ENCODE data around the gene RHBDD1. TPM values are rescaled to one million over a fixed set of nuclear protein-coding genes. Genes with fewer than 3 reads are reported as not detected.
A peak's percentile ranks its signal among the peaks of the same experiment; 100 is the strongest.

RHBDD1 gene
- total RNA-seq, 1 experiment from 2014 or later, result 74.9 TPM

DNA sequence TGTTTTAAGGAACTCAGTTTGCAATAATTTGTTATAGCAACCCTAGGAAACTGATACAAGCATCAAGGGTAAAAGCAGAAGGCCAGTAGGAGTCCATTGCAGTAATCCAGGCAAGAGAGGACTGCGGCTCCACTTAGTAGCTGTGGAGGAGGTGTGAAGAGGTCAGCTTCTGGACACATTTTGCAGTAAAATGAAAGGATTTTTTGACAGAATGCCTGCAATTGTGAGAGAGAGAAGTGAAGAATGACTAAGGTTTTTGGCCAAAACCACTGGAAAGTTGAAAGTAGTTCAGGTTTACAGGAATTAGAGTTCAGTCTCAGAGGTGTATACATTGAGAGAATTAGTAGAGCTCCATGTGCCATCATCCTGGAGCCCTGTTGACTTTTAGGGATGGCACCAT lies 129.5 kb downstream of the RHBDD1 start:
- 0 out of 2 replicates have a peak, but pooled peaks cover 5% of the 10 kb centered on the region for H4K20me1 ChIP-seq (ENCODE audit: insufficient read depth, low read depth, low read length)
- H3K36me3 ChIP-seq (ENCODE audit: insufficient read depth, low read length), result no peaks in the 10 kb centered on the region
- H3K27me3 ChIP-seq (ENCODE audit: low read length), result no peaks in the 10 kb centered on the region; the same call in 1 of the 2 replicates
- H2AFZ ChIP-seq (ENCODE audit: low read length), result no peak overlapping the region
- H3K4me3 ChIP-seq (ENCODE audit: low read length), result no peak overlapping the region
- H3K9ac ChIP-seq (ENCODE audit: low read length), result no peak overlapping the region
- no peaks in the 10 kb centered on the region for H3K9me3 ChIP-seq (ENCODE audit: low read length)
- no peak overlapping the region for H3K4me2 ChIP-seq (ENCODE audit: low read depth, low read length, poor library complexity, severe bottlenecking)
- no peak for DNase-seq
- no peak overlapping the region for H3K27ac ChIP-seq (ENCODE audit: low read length)
- H3K79me2 ChIP-seq (ENCODE audit: low read length), result no peaks in the 10 kb centered on the region
- no peaks in the 10 kb centered on the region for H3K9me2 ChIP-seq (replicated peaks; ENCODE audit: insufficient read depth, low read length)
- peaks cover 6% of the 10 kb centered on the region for H3K4me1 ChIP-seq (ENCODE audit: low read length)

DNA sequence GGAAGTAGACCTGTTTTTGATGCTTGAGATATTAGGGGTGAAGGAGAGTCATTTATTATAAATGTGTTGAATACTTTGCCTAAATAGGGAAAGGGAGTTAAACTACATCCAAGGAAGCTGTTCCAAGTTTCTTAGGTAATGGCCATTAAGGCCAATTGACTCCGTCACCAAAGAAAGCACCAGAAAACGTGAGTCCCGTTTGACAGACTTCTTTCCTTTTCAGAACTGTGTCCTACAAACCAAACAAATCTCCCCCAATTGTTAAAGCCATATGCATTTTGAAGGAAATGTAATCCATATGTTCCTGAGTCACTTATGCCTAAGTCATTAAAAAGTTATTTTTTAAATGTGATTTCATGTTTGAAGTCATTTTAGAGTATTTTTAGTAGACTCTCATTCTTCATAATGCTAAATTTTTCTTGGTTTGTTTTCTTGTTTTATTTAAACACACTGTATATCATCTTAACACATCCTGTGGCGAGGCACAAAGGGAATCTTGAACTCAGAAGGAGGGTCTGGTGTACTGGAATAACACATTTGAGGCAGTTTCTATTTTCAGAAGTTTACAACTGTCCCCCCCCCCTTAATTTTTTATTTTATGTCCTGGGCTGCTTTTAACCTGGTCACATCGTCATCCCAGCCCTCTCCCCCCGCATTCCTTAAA lies 133.7 kb downstream of the RHBDD1 start:
- H3K79me2 ChIP-seq (ENCODE audit: low read length), result no peaks in the 10 kb centered on the region
- peaks cover 17% of the 10 kb centered on the region for H3K4me1 ChIP-seq (ENCODE audit: low read length)
- no peaks in the 10 kb centered on the region for H3K9me3 ChIP-seq (ENCODE audit: low read length)
- H4K20me1 ChIP-seq (ENCODE audit: insufficient read depth, low read depth, low read length), result 0 out of 2 replicates have a peak, but pooled peaks cover 5% of the 10 kb centered on the region
- H3K9me2 ChIP-seq (replicated peaks; ENCODE audit: insufficient read depth, low read length), result no peaks in the 10 kb centered on the region
- no peak overlapping the region for H2AFZ ChIP-seq (ENCODE audit: low read length)
- no peak overlapping the region for H3K4me3 ChIP-seq (ENCODE audit: low read length)
- H3K27me3 ChIP-seq (ENCODE audit: low read length), result no peaks in the 10 kb centered on the region; the same call in 1 of the 2 replicates
- no peak overlapping the region for H3K27ac ChIP-seq (ENCODE audit: low read length)
- no peak for DNase-seq
- peak overlapping the region; percentile 46 for H3K4me2 ChIP-seq (ENCODE audit: low read depth, low read length, poor library complexity, severe bottlenecking)
- H3K36me3 ChIP-seq (ENCODE audit: insufficient read depth, low read length), result no peaks in the 10 kb centered on the region
- 0 out of 2 replicates have a peak overlapping the region, but pooled peaks have one; percentile 32 for H3K9ac ChIP-seq (ENCODE audit: low read length)

DNA sequence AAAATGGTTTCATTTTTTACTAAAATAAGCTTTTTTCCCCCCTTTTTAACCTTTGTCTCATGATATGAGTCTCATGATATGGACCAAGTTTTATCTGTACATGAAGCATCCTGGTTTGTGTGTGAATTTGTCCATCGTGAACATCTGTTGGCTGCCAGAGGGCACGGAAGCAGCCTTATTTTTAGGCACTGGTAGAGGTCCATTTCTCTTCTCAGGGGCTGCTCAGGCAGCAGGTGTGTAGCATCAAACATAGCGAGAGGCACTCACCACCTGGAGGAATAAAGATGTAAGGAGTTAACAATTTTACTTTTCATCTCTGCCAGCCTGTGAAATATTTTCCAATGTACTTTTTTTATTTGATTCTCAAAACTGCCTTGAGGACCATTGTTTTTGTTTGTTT lies 134.5 kb downstream of the RHBDD1 start:
- no peak for DNase-seq
- Histone ChIP-seq H4K20me1 (ENCODE audit: insufficient read depth, low read depth, low read length) (0 out of 2 replicates have a peak, but pooled peaks cover 5% of the 10 kb centered on the region), H3K9me2 (replicated peaks; ENCODE audit: insufficient read depth, low read length) (no peaks in the 10 kb centered on the region), H3K4me2 (ENCODE audit: low read depth, low read length, poor library complexity, severe bottlenecking) (peak overlapping the region; percentile 46), H3K79me2 (ENCODE audit: low read length) (no peaks in the 10 kb centered on the region), H3K27me3 (ENCODE audit: low read length) (no peaks in the 10 kb centered on the region; the same call in 1 of the 2 replicates), H3K27ac (ENCODE audit: low read length) (no peak overlapping the region), H3K9me3 (ENCODE audit: low read length) (no peaks in the 10 kb centered on the region), H2AFZ (ENCODE audit: low read length) (no peak overlapping the region), H3K4me1 (ENCODE audit: low read length) (peaks cover 17% of the 10 kb centered on the region), H3K9ac (ENCODE audit: low read length) (0 out of 2 replicates have a peak overlapping the region, but pooled peaks have one; percentile 32), H3K4me3 (ENCODE audit: low read length) (no peak overlapping the region), H3K36me3 (ENCODE audit: insufficient read depth, low read length) (no peaks in the 10 kb centered on the region)

DNA sequence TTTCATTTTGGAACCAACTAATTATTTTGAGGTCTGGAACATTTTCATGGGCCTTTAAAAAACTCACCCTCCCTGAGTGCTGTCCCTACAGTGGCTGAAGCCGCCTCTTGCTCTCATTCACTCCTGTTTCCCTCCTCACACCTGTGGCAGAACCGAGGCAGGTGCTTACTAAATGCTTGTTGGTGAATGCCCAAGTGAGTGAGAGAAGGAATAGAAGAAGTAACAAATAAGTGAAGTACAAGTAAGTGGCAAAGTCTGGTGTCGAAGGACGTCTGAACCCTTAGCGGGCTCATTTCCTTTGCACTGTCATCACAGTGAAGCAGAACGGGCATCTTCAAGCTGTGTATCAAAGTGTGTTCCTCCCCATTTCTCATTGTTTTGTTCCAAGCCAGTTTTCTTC lies 135.2 kb downstream of the RHBDD1 start:
- no peak overlapping the region for H2AFZ ChIP-seq (ENCODE audit: low read length)
- 0 out of 2 replicates have a peak, but pooled peaks cover 5% of the 10 kb centered on the region for H4K20me1 ChIP-seq (ENCODE audit: insufficient read depth, low read depth, low read length)
- no peak overlapping the region for H3K27ac ChIP-seq (ENCODE audit: low read length)
- no peak overlapping the region for H3K9ac ChIP-seq (ENCODE audit: low read length)
- no peak overlapping the region for H3K4me3 ChIP-seq (ENCODE audit: low read length)
- no peaks in the 10 kb centered on the region for H3K36me3 ChIP-seq (ENCODE audit: insufficient read depth, low read length)
- H3K9me2 ChIP-seq (replicated peaks; ENCODE audit: insufficient read depth, low read length), result no peaks in the 10 kb centered on the region
- H3K4me2 ChIP-seq (ENCODE audit: low read depth, low read length, poor library complexity, severe bottlenecking), result peak overlapping the region; percentile 46
- H3K9me3 ChIP-seq (ENCODE audit: low read length), result no peaks in the 10 kb centered on the region
- DNase-seq, result no peak
- H3K4me1 ChIP-seq (ENCODE audit: low read length), result peaks cover 17% of the 10 kb centered on the region
- no peaks in the 10 kb centered on the region; the same call in 1 of the 2 replicates for H3K27me3 ChIP-seq (ENCODE audit: low read length)
- H3K79me2 ChIP-seq (ENCODE audit: low read length), result no peaks in the 10 kb centered on the region

DNA sequence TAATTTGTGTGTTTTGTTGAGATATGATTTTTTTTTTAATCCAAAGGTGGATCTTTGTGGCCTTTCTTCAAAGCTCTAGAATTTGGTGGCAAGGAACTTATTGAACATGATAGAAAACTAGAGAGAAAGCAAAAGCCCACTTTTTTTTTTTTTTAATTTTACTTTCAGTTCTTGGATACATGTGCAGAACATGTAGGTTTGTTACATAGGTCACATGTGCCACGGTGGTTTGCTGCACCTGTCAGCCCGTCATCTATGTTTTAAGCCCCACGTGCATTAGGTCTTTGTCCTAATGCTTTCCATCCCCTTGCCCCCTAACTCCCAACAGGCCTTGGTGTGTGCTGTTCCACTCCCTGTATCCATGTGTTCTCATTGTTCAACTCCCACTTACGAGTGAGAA lies 135.9 kb downstream of the RHBDD1 start:
- H3K27me3 ChIP-seq (ENCODE audit: low read length), result no peaks in the 10 kb centered on the region; the same call in 1 of the 2 replicates
- H3K27ac ChIP-seq (ENCODE audit: low read length), result no peak overlapping the region
- H3K4me3 ChIP-seq (ENCODE audit: low read length), result no peak overlapping the region
- DNase-seq, result no peak
- H3K4me2 ChIP-seq (ENCODE audit: low read depth, low read length, poor library complexity, severe bottlenecking), result no peak overlapping the region
- no peak overlapping the region for H3K9ac ChIP-seq (ENCODE audit: low read length)
- no peak overlapping the region for H2AFZ ChIP-seq (ENCODE audit: low read length)
- no peaks in the 10 kb centered on the region for H3K36me3 ChIP-seq (ENCODE audit: insufficient read depth, low read length)
- H3K79me2 ChIP-seq (ENCODE audit: low read length), result no peaks in the 10 kb centered on the region
- no peaks in the 10 kb centered on the region for H3K9me2 ChIP-seq (replicated peaks; ENCODE audit: insufficient read depth, low read length)
- H3K9me3 ChIP-seq (ENCODE audit: low read length), result no peaks in the 10 kb centered on the region
- peaks cover 17% of the 10 kb centered on the region for H3K4me1 ChIP-seq (ENCODE audit: low read length)
- H4K20me1 ChIP-seq (ENCODE audit: insufficient read depth, low read depth, low read length), result 0 out of 2 replicates have a peak, but pooled peaks cover 5% of the 10 kb centered on the region

DNA sequence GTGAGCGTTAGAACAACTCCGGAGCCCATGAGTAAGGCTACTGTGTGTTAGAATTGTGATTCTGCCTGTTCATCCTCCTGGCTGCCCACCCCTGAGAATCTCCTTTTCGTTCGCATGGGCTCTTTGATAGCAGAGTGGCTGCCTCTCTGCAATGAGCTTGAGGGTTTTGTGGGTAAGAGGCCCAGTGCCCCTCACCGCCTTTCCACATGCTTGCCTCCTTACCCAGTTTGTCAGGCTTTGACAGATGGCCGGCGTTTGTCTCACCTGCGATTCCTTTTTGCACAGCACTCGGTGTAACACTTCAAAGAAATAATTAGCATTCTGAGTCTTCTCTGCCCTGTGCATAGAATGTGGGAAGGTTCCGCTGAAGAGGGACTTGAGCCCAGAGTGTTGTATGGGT lies 138.0 kb downstream of the RHBDD1 start:
- Histone ChIP-seq H3K4me3 (ENCODE audit: low read length) (no peak overlapping the region), H2AFZ (ENCODE audit: low read length) (no peak overlapping the region), H3K9me3 (ENCODE audit: low read length) (no peaks in the 10 kb centered on the region), H3K27me3 (ENCODE audit: low read length) (no peaks in the 10 kb centered on the region; the same call in 1 of the 2 replicates), H4K20me1 (ENCODE audit: insufficient read depth, low read depth, low read length) (0 out of 2 replicates have a peak, but pooled peaks cover under 1% of the 10 kb centered on the region), H3K4me2 (ENCODE audit: low read depth, low read length, poor library complexity, severe bottlenecking) (no peak overlapping the region), H3K9me2 (replicated peaks; ENCODE audit: insufficient read depth, low read length) (no peaks in the 10 kb centered on the region), H3K27ac (ENCODE audit: low read length) (no peak overlapping the region), H3K9ac (ENCODE audit: low read length) (no peak overlapping the region), H3K36me3 (ENCODE audit: insufficient read depth, low read length) (no peaks in the 10 kb centered on the region), H3K4me1 (ENCODE audit: low read length) (peaks cover 17% of the 10 kb centered on the region), H3K79me2 (ENCODE audit: low read length) (no peaks in the 10 kb centered on the region)
- no peak for DNase-seq

DNA sequence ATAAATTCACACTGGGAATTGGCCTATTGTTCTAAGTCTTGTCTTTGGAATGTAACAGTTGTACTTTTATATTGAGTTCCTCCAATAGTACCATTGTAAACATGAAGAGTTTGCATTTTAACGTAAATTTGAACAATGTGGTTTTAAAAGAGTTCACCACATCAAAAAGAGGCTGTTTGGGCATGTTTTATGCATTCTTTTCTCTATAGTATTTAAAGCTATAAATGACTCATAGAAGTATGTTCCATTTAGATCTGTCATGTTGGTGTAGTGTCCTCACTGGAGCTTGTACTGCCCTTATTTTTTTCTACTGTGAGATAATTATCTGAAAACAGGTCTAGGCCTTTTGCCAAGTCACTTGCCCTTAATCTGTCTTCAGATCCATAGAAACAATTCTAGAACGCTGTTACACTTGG lies 141.9 kb downstream of the RHBDD1 start:
- H3K9me2 ChIP-seq (replicated peaks; ENCODE audit: insufficient read depth, low read length), result no peaks in the 10 kb centered on the region
- no peaks in the 10 kb centered on the region for H4K20me1 ChIP-seq (ENCODE audit: insufficient read depth, low read depth, low read length)
- H3K36me3 ChIP-seq (ENCODE audit: insufficient read depth, low read length), result no peaks in the 10 kb centered on the region
- no peak overlapping the region for H3K9ac ChIP-seq (ENCODE audit: low read length)
- H3K79me2 ChIP-seq (ENCODE audit: low read length), result no peaks in the 10 kb centered on the region
- H3K4me3 ChIP-seq (ENCODE audit: low read length), result no peak overlapping the region
- DNase-seq, result no peak
- H3K4me2 ChIP-seq (ENCODE audit: low read depth, low read length, poor library complexity, severe bottlenecking), result no peak overlapping the region
- H2AFZ ChIP-seq (ENCODE audit: low read length), result no peak overlapping the region
- no peaks in the 10 kb centered on the region for H3K9me3 ChIP-seq (ENCODE audit: low read length)
- H3K27me3 ChIP-seq (ENCODE audit: low read length), result no peaks in the 10 kb centered on the region
- H3K4me1 ChIP-seq (ENCODE audit: low read length), result no peaks in the 10 kb centered on the region
- no peak overlapping the region for H3K27ac ChIP-seq (ENCODE audit: low read length)

DNA sequence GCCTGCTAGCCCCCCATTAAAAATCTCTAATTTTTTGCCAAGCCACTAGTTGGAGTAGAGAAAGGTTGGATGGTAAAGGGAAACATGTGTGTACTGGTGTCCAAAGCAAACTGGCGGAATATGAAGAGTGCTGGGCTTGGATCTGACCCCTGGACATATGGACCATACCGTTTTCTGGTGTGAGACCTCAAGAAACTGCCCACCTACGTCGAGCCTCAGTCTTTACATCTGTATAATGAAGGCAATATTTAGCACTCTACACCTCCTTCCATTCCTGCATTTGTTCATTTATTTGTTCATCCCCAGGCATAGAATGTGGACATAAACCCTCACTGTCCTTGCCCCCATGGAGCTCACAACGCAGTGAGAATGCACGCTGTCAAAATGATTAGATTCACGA lies 142.4 kb downstream of the RHBDD1 start:
- H3K9me3 ChIP-seq (ENCODE audit: low read length), result no peaks in the 10 kb centered on the region
- no peak overlapping the region for H3K4me3 ChIP-seq (ENCODE audit: low read length)
- H3K9me2 ChIP-seq (replicated peaks; ENCODE audit: insufficient read depth, low read length), result no peaks in the 10 kb centered on the region
- no peaks in the 10 kb centered on the region for H4K20me1 ChIP-seq (ENCODE audit: insufficient read depth, low read depth, low read length)
- H2AFZ ChIP-seq (ENCODE audit: low read length), result no peak overlapping the region
- DNase-seq, result no peak
- H3K79me2 ChIP-seq (ENCODE audit: low read length), result no peaks in the 10 kb centered on the region
- H3K27ac ChIP-seq (ENCODE audit: low read length), result no peak overlapping the region
- H3K36me3 ChIP-seq (ENCODE audit: insufficient read depth, low read length), result no peaks in the 10 kb centered on the region
- H3K4me1 ChIP-seq (ENCODE audit: low read length), result no peaks in the 10 kb centered on the region
- H3K4me2 ChIP-seq (ENCODE audit: low read depth, low read length, poor library complexity, severe bottlenecking), result no peak overlapping the region
- no peaks in the 10 kb centered on the region for H3K27me3 ChIP-seq (ENCODE audit: low read length)
- no peak overlapping the region for H3K9ac ChIP-seq (ENCODE audit: low read length)
